SK-N-MC (cell line): Measurements from ENCODE around the gene RAP1GAP.

Experiments
- DNase-seq: peaks from one replicate; pipeline ENCODE4 v3.0.0-alpha.2; 2011; ENCODE audit warnings: low read depth, low spot score
- H3K27ac ChIP-seq: fragments of 200-600 bp; sonication (generic); 2 replicates; pipeline ENCODE4 v1.5.1; 2016; ENCODE audit warnings: mixed run types
- H3K36me3 ChIP-seq: fragments of 200-600 bp; sonication (generic); 2 replicates; pipeline ENCODE4 v1.6.1; 2017; ENCODE audit warnings: antibody characterized with exemption, low read length, mixed read lengths; ENCODE audit not compliant: insufficient read depth
- H3K4me3 ChIP-seq: fragments of 200-600 bp; sonication (generic); 2 replicates; pipeline ENCODE4 v1.5.1; 2016
- H3K9ac ChIP-seq: fragments of 200-600 bp; sonication (generic); 2 replicates; pipeline ENCODE4 v1.8.0; 2017; ENCODE audit warnings: mixed run types, mixed read lengths; ENCODE audit not compliant: insufficient read length
- H3K9me3 ChIP-seq: fragments of 200-600 bp; sonication (generic); 2 replicates; pipeline ENCODE4 v1.6.1; 2017; ENCODE audit warnings: low read depth, mild to moderate bottlenecking, antibody characterized with exemption, low read length, moderate library complexity, mixed read lengths
- EZH2 ChIP-seq: fragments of 200-600 bp; sonication (generic); IDR thresholded peaks from one replicate; pipeline ENCODE4 v1.6.1; 2017; ENCODE audit warnings: antibody characterized with exemption
- FOXP2 ChIP-seq: optimal IDR thresholded peaks from 2 replicates; pipeline ENCODE3; 2011; ENCODE audit warnings: mild to moderate bottlenecking, moderate library complexity; ENCODE audit not compliant: insufficient read depth; ENCODE audit errors: extremely low read length, control extremely low read depth
- POLR2AphosphoS5 ChIP-seq: IDR thresholded peaks from 2 replicates; pipeline ENCODE4 v1.6.1; 2012; ENCODE audit warnings: mild to moderate bottlenecking, low read depth, low read length, borderline replicate concordance

RAP1GAP gene

DNA sequence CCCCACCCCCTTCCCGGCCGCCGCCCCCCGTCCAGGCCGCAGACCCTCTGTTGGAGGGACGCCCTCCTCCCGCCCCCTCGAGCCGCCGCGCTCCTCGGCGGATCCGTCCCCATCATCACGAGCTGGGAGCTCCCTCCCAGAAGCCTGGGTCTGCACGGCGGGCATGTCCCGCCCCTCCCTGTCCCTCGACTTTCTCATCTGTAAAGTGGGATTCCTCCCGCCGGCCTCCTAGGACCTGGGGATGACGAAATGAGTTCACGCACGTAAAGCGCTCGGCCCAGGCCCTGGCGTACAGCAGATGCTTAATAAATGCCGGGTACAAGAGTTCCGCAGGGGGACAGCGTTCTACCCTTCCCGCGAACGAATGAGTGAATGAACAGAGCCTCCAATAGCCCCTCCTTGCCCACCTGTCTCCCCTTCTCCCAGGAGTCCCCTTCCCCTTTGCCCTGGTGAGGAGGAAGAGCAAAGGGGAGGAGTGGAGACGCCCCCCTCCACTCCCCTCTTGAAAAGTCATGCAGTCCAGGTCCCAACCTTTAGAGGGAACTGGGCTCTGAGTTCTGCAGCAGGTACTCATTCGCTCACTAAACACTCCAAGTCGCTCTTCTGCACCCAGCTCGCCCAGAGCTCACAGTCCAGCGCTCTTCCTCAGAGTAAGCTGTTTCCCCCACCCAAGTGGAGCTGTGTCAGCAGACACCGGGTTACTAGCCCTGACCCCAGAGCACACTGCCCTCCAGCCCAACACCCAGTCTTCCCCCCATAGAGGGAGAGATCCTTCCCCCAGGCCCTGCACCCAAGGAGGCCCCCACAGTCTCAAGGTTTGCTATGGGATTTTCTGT is 16.8 kb downstream of the RAP1GAP start:
- Histone ChIP-seq H3K4me3 (peak overlapping the region; percentile 62), H3K27ac (peak overlapping the region; percentile 96), H3K9me3 (no peaks in the 10 kb centered on the region), H3K36me3 (no peaks in the 10 kb centered on the region), H3K9ac (peak overlapping the region; percentile 59)
- no peak for DNase-seq
- TF ChIP-seq POLR2AphosphoS5 (no peak), EZH2 (no peak), FOXP2 (no peak)

DNA sequence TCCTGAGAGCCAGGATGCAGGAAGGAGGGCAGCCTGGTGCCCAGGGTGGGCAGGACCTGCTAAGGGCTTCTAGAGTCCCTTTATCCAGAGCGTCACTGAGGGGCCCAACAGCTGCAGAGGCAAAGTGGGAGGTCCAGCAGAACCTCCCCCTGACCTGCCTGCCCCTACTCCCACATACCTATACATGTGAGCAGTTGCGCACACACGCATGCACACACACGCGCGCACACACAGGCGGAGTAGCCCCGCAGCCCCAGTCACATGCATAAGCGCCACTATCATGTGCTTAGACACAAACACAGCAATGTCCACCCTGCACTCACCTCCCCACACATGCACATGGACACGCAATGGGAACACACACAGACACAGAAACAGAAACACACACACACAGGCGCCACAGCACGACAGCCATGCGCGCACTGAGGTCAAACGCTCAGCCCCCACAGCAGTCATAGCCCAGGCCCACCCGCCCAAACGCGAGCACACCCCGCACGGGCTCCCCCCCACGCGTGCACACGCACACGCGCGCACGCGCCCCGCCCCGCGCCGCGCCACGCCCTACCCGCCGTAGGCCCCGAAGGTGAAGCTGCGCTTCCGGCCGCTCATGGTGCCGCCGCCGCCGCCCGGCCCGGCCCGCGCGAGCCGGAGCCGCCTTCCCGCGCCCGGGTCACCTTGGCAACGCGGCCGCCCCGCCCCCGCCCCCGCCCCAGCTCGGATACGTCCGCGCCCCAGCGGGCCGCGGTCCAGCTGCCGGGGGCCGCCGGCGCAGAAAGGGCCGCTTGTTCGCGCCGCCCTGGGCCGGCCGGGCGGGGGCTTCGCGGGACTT is 17.7 kb downstream of the RAP1GAP start:
- TF ChIP-seq EZH2: no peak
- TF ChIP-seq FOXP2: no peak
- no peak for TF ChIP-seq POLR2AphosphoS5
- no peak for DNase-seq
- Histone ChIP-seq H3K36me3 (no peaks in the 10 kb centered on the region), H3K9me3 (no peaks in the 10 kb centered on the region), H3K27ac (peak overlapping the region; percentile 96), H3K9ac (peak overlapping the region; percentile 53), H3K4me3 (peak overlapping the region; percentile 77)

DNA sequence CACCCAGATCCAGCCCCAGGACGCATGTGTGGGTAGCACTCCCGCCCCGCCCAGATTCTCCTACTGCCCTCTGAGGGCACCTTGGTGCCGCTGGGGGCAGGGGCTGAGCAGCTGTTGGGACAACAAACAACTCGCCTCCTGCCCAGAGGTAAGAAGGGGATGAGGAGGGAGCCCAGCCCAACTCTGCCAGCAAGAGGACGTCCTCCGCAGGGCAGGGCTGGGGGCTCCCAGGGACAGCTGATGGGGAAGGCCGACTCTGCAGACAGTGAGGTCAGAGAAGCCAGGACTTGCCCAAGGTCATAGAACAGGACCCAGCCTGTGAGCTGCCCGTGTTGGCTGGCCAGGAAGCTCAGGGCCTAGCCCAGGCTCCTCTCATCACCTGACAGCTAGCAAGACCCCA is 18.8 kb downstream of the RAP1GAP start:
- TF ChIP-seq POLR2AphosphoS5 (no peak), FOXP2 (no peak), EZH2 (no peak)
- H3K9ac ChIP-seq: no peak overlapping the region
- no peaks in the 10 kb centered on the region for H3K36me3 ChIP-seq
- no peak for DNase-seq
- H3K4me3 ChIP-seq: no peak overlapping the region
- no peak overlapping the region for H3K27ac ChIP-seq
- H3K9me3 ChIP-seq: no peaks in the 10 kb centered on the region

DNA sequence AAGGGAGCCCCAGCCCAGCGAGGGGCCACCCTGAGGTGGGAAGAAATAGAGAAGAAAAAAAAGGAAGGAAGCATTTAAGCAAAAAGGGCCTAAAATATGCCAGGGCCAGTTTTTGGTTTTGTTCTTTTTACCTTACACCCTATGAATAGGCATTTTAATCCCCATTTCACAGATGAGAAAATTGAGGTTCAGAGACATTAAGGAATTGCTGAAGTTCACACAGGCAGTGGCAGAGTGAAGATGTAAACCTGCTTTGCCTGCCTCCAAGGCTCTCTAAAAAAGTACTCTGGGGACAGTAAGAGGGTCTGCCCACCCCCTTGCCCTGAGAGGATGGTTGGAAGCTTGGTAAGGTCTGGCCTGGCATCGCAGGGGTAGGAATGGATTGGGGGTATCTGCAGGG is 19.8 kb downstream of the RAP1GAP start:
- Histone ChIP-seq H3K36me3 (no peaks in the 10 kb centered on the region), H3K9me3 (no peaks in the 10 kb centered on the region), H3K9ac (no peak overlapping the region), H3K4me3 (no peak overlapping the region), H3K27ac (no peak overlapping the region)
- DNase-seq: no peak
- TF ChIP-seq FOXP2 (no peak), EZH2 (no peak), POLR2AphosphoS5 (no peak)

DNA sequence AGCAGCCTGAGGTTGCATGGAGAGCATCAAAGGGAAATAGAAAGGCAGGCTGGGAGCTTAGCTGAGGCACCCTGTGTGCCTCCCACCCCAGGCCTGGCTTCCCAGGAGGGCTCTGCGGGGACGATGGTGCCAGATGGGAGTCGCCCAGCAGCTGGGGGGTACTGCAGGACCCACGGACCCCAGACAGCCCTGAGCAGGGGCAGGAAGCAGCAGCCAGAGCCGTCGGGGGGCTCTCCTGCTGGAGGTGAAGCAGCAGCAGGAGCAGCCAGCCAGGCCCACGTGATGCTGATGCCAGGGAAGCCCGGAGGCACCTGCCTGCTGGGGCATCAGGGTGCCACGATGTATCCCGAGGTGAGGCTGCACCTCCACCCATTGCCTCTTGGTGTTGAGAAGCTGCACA is 20.4 kb downstream of the RAP1GAP start:
- Histone ChIP-seq H3K27ac (no peak overlapping the region), H3K36me3 (no peaks in the 10 kb centered on the region), H3K4me3 (no peak overlapping the region), H3K9me3 (no peaks in the 10 kb centered on the region), H3K9ac (no peak overlapping the region)
- DNase-seq: no peak
- no peak for TF ChIP-seq POLR2AphosphoS5

DNA sequence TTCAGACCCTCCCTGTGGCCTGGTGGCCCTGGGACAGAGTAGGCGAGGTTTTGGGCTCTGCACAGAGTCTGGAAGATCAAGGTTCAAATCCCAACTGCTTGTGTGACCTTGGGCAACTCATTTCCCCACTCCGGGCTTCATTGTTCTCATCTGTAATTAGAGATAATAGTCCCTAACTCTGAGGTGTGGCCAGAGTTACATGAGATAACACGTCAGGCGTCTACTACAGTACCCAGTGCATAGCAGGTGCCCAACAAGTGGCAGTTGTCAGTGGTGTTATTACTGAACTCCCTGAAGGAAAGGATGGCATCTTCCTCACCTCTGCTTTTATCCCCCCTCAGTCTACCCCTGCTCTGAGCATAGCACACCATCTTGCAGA is 20.8 kb downstream of the RAP1GAP start:
- H3K36me3 ChIP-seq: no peaks in the 10 kb centered on the region
- no peak overlapping the region for H3K4me3 ChIP-seq
- no peaks in the 10 kb centered on the region for H3K9me3 ChIP-seq
- TF ChIP-seq EZH2 (no peak), POLR2AphosphoS5 (no peak), FOXP2 (no peak)
- no peak for DNase-seq
- no peak overlapping the region for H3K9ac ChIP-seq
- H3K27ac ChIP-seq: no peak overlapping the region

DNA sequence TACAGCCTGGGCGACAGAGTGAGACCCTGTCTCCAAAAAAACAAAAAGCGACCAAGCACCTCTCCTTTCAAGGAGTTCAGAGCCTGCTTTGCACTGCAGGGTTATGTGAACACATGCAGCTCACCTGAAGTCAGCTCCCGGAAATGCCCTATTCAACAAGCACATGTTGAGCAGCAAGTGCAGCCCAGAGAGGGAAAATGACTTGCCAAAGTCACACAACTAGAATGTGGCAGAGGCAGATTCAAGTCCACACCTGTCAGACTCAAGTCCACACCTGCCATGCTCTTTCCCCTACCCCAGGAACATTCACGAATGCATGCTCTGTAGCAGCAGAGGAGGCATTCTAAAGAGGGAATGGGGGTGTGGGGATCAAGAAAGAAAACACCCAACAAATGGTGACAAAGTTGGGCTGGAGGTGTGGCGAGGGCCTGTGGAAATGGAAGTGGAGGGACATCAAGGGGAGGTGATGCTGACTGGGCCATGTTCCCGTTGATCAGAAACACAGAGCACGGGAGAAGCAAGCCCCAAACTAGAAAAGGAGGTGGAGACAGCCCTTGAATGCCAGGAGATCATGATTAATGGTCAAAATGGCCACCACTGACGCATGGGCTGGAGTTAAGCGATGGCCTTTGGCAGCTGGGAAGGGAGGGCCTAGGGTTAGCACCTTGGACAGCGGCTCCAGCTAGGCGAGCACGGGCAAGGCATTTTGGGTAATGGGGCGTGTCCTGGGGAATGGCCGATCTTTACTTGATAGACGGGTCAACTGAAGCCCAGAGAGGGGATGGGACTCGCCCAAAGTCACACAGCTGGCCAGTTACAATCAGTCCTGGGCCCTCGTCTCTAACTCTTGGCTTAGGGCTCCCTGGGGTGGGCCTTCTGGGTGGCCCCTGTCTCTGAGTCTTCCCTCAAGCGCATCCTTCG is 21.5 kb downstream of the RAP1GAP start:
- no peak for DNase-seq
- no peak for TF ChIP-seq FOXP2
- TF ChIP-seq POLR2AphosphoS5: no peak
- TF ChIP-seq EZH2: no peak
- Histone ChIP-seq H3K4me3 (no peak overlapping the region), H3K9me3 (no peaks in the 10 kb centered on the region), H3K27ac (no peak overlapping the region), H3K36me3 (no peaks in the 10 kb centered on the region), H3K9ac (no peak overlapping the region)

DNA sequence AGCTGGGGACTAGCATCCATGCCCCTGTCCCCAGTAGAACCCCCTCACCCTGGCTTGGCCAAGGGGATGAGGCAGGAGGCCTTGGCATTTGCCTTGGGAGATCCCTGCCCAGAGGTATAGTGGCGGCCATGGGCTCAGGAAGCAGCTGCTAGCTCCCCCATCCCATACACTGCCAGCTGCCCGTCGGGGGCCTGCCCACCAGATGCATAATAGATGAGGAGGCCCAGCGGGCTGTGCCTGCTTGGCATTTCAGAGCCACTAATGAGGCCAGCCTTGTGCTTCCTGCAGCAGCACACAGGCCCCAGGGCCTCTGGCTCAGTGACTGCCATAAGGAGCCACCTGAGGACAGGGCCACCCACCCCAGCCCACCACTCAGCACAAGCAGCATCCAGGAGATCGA is 23.6 kb downstream of the RAP1GAP start:
- TF ChIP-seq EZH2 (no peak), POLR2AphosphoS5 (no peak), FOXP2 (no peak)
- no peaks in the 10 kb centered on the region for H3K36me3 ChIP-seq
- no peaks in the 10 kb centered on the region for H3K9me3 ChIP-seq
- no peak overlapping the region for H3K27ac ChIP-seq
- no peak for DNase-seq
- no peak overlapping the region for H3K4me3 ChIP-seq
- H3K9ac ChIP-seq: no peak overlapping the region
